HEK293T (cell line): ENCODE measurements around the gene DCAF15.
A peak's percentile ranks its signal among the peaks of the same experiment; 100 is the strongest.

ENCODE experiments used
- CTCF ChIA-PET: fragments of 350-600 bp; formaldehyde crosslinking; extraction: SDS; loops from one replicate; lab custom pipeline; 2021; ENCODE audit warnings: antibody characterized with exemption, inconsistent platforms; lab: Yijun Ruan, JAX
- POLR2A ChIA-PET: fragments of 350-600 bp; formaldehyde crosslinking; extraction: SDS; loops from one replicate; lab custom pipeline; 2020; ENCODE audit warnings: antibody characterized with exemption, inconsistent platforms; lab: Yijun Ruan, JAX
- DNase-seq: peaks from one replicate; pipeline ENCODE4 v3.0.0; 2012; ENCODE audit warnings: mixed read lengths; ENCODE audit errors: extremely low spot score
- ARNT ChIP-seq: fragments of 450-650 bp; IDR thresholded peaks from 2 replicates; pipeline ENCODE4 v1.6.1; 2017; ENCODE audit warnings: mild to moderate bottlenecking
- CTBP1 ChIP-seq: fragments of 450-650 bp; IDR thresholded peaks from 2 replicates; pipeline ENCODE4 v1.6.1; 2016; ENCODE audit warnings: borderline replicate concordance
- ELF4 ChIP-seq: fragments of 450-650 bp; IDR thresholded peaks from 2 replicates; pipeline ENCODE4 v1.6.1; 2017; ENCODE audit warnings: antibody characterized with exemption
- FOXM1 ChIP-seq: fragments of 450-650 bp; IDR thresholded peaks from 2 replicates; pipeline ENCODE4 v1.6.1; 2017; ENCODE audit warnings: mild to moderate bottlenecking, borderline replicate concordance
- HDGF ChIP-seq: fragments of 450-650 bp; IDR thresholded peaks from 2 replicates; pipeline ENCODE4 v1.6.1; 2017; ENCODE audit warnings: antibody characterized with exemption, borderline replicate concordance
- L3MBTL2 ChIP-seq: fragments of 450-650 bp; conservative IDR thresholded peaks from 2 replicates; pipeline ENCODE4 v1.6.1; 2016; ENCODE audit warnings: mild to moderate bottlenecking
- LEF1 ChIP-seq: fragments of 450-650 bp; IDR thresholded peaks from 2 replicates; pipeline ENCODE4 v1.6.1; 2017; ENCODE audit warnings: mild to moderate bottlenecking, borderline replicate concordance
- PKNOX1 ChIP-seq: fragments of 450-650 bp; IDR thresholded peaks from 2 replicates; pipeline ENCODE4 v1.6.1; 2016
- TARDBP ChIP-seq: fragments of 450-650 bp; IDR thresholded peaks from 2 replicates; pipeline ENCODE4 v1.6.1; 2016

Gene DCAF15

GRCh38 chr19:14006766-14007562 lies 54.7 kb downstream of the DCAF15 start:
- ChIA-PET CTCF (interaction anchor here (0.6 to 1.3 kb wide), 2 partner anchors 16 to 36 kb away, joined by 3 to 5 read pairs; no protein-coding TSS in a partner anchor), POLR2A (interaction anchor here (0.7 to 2.5 kb wide), 16 partner anchors 8 to 275 kb away, joined by 3 to 16 read pairs (median 4); partner anchors contain the start of genes DCAF15, IL27RA, MISP3 and RLN3)
- DNase-seq = peak; percentile 70
- TF ChIP-seq FOXM1 (peak; percentile 55; the same call in 1 of the 2 replicates), PKNOX1 (no peak), L3MBTL2 (peak; percentile 42; the same call in 1 of the 2 replicates), HDGF (no peak), LEF1 (peak; percentile 86), ELF4 (peak; percentile 20; the same call in 1 of the 2 replicates), CTBP1 (peak; percentile 63; the same call in 1 of the 2 replicates), TARDBP (peak; percentile 98), ARNT (peak; percentile 56; the same call in 1 of the 2 replicates)
